ENCODE results near the gene GARIN5B.

Gene GARIN5B

GRCh38 chr19:55311397-55311796, 51.7 kb downstream of the GARIN5B start:
- Histone ChIP-seq H3K9ac (ENCODE audit: low read length) (no peak overlapping the region), H3K27ac (ENCODE audit: low read depth, low read length) (no peak overlapping the region), H3K4me3 (ENCODE audit: low read depth, low read length) (no peak overlapping the region), H3K9me3 (ENCODE audit: control insufficient read depth, insufficient read depth, low read depth, low read length) (no peaks in the 10 kb centered on the region), H3K36me3 (ENCODE audit: control insufficient read depth, insufficient read depth, low read length) (peaks cover 30% of the 10 kb centered on the region), H3K4me1 (ENCODE audit: control insufficient read depth, insufficient read depth, low read length) (no peaks in the 10 kb centered on the region), H3K27me3 (ENCODE audit: control insufficient read depth, insufficient read depth, low read length) (no peaks in the 10 kb centered on the region)

DNA sequence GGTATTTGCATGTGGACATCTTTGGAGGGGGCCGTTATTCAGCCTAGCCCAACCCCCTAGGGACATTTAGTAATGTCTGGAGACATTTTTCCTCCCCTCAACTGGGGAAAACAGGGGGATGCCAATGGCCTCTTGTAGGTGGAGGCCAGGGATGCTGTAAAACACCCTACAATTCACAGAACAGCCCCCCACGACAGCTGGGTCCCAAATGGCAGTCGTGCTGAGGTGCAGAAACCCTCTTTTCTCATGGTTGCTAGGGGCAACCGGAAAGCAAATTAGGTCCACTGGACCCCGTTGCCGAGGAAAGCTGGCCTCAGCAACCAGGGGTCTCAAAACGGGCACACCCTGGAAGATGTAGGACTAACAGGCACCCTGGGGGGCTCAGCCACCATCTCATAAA, 52.6 kb downstream of the GARIN5B start:
- no peaks in the 10 kb centered on the region for H3K4me1 ChIP-seq (ENCODE audit: control insufficient read depth, insufficient read depth, low read length)
- no peaks in the 10 kb centered on the region for H3K9me3 ChIP-seq (ENCODE audit: control insufficient read depth, insufficient read depth, low read depth, low read length)
- peaks cover 39% of the 10 kb centered on the region for H3K36me3 ChIP-seq (ENCODE audit: control insufficient read depth, insufficient read depth, low read length)
- H3K27me3 ChIP-seq (ENCODE audit: control insufficient read depth, insufficient read depth, low read length): no peaks in the 10 kb centered on the region
- H3K27ac ChIP-seq (ENCODE audit: low read depth, low read length): no peak overlapping the region
- H3K4me3 ChIP-seq (ENCODE audit: low read depth, low read length): no peak overlapping the region
- no peak overlapping the region for H3K9ac ChIP-seq (ENCODE audit: low read length)

GRCh38 chr19:55309448-55309847, 53.6 kb downstream of the GARIN5B start:
- peaks cover 3% of the 10 kb centered on the region; the same call in 1 of the 2 replicates for H3K4me1 ChIP-seq (ENCODE audit: control insufficient read depth, insufficient read depth, low read length)
- no peaks in the 10 kb centered on the region for H3K27me3 ChIP-seq (ENCODE audit: control insufficient read depth, insufficient read depth, low read length)
- H3K9ac ChIP-seq (ENCODE audit: low read length): no peak overlapping the region
- no peaks in the 10 kb centered on the region for H3K9me3 ChIP-seq (ENCODE audit: control insufficient read depth, insufficient read depth, low read depth, low read length)
- no peak overlapping the region for H3K4me3 ChIP-seq (ENCODE audit: low read depth, low read length)
- peaks cover 46% of the 10 kb centered on the region for H3K36me3 ChIP-seq (ENCODE audit: control insufficient read depth, insufficient read depth, low read length)
- no peak overlapping the region for H3K27ac ChIP-seq (ENCODE audit: low read depth, low read length)

DNA sequence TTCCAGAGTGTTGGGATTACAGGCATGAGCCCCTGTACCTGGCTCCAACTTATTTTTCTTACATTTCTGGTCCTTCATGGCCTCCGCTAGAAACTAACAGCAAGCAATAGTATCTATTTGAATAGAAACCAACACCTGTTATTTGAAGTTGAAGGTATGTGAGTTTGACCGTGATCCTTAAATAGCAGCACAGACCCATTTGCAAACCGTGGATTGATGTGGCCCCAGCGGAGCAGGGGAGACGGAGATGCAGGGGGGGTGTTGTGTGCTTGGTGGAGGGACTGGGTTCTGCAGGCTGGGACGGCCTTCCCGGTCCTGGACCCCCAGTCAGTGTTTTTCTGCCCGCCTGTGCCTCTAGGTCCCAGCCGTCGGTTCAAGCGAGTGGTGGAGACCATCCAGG, 54.8 kb downstream of the GARIN5B start:
- H3K27ac ChIP-seq (ENCODE audit: low read depth, low read length): no peak overlapping the region
- H3K4me3 ChIP-seq (ENCODE audit: low read depth, low read length): no peak overlapping the region
- H3K9me3 ChIP-seq (ENCODE audit: control insufficient read depth, insufficient read depth, low read depth, low read length): no peaks in the 10 kb centered on the region
- peaks cover 3% of the 10 kb centered on the region; the same call in 1 of the 2 replicates for H3K4me1 ChIP-seq (ENCODE audit: control insufficient read depth, insufficient read depth, low read length)
- H3K27me3 ChIP-seq (ENCODE audit: control insufficient read depth, insufficient read depth, low read length): no peaks in the 10 kb centered on the region
- H3K36me3 ChIP-seq (ENCODE audit: control insufficient read depth, insufficient read depth, low read length): peaks cover 55% of the 10 kb centered on the region
- H3K9ac ChIP-seq (ENCODE audit: low read length): no peak overlapping the region

DNA sequence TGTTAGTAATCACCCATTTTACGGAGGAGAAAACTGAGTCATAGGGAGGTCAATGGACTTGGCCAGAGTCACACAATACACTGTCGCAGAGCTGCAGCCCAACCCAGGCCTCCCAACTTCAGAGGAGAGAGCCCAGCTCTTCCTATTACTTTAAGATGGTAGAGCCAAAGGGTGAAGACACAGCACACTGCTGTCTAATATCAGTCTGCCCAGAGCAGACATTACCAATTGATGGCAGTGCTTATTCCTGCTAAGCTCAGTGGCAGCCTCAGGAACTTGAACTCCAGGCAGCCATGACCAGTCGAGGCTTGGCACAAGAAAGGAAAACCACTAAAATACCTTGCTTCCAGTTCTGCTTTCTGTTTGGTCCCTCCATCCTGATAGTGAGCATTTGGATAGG, 56.3 kb downstream of the GARIN5B start:
- Histone ChIP-seq H3K27me3 (ENCODE audit: control insufficient read depth, insufficient read depth, low read length) (no peaks in the 10 kb centered on the region), H3K9me3 (ENCODE audit: control insufficient read depth, insufficient read depth, low read depth, low read length) (no peaks in the 10 kb centered on the region), H3K36me3 (ENCODE audit: control insufficient read depth, insufficient read depth, low read length) (peaks cover 63% of the 10 kb centered on the region), H3K4me3 (ENCODE audit: low read depth, low read length) (no peak overlapping the region), H3K9ac (ENCODE audit: low read length) (no peak overlapping the region), H3K4me1 (ENCODE audit: control insufficient read depth, insufficient read depth, low read length) (peaks cover 3% of the 10 kb centered on the region; the same call in 1 of the 2 replicates), H3K27ac (ENCODE audit: low read depth, low read length) (no peak overlapping the region)

DNA sequence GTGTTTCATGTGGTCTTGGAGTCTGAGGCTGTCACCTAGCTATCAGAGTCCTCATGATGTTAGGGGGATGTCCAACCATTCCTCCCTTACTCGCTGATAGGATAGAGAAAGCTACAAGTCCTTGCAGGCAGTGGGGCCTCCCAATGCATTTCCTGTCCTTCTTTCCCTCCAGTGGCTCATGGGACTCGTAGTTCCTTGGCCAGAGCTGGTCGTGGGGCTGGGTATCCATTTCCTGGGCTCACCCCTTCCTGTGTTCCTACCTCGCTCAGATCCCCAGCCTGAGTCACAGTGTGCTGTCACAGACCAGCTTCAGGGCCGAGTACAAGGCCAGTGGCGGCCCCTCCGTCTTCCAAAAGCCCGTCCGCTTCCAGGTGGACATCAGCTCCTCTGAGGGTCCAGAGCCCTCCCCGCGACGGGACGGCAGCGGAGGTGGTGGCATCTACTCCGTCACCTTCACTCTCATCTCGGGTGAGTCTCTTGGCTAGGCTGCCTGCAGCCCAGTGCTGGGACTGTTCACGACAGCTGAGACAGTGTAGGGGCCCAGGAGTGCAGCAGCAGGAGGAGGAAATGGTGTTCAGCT, 57.0 kb downstream of the GARIN5B start:
- no peaks in the 10 kb centered on the region for H3K9me3 ChIP-seq (ENCODE audit: control insufficient read depth, insufficient read depth, low read depth, low read length)
- H3K4me3 ChIP-seq (ENCODE audit: low read depth, low read length): no peak overlapping the region
- no peak overlapping the region for H3K27ac ChIP-seq (ENCODE audit: low read depth, low read length)
- H3K4me1 ChIP-seq (ENCODE audit: control insufficient read depth, insufficient read depth, low read length): peaks cover 8% of the 10 kb centered on the region
- H3K36me3 ChIP-seq (ENCODE audit: control insufficient read depth, insufficient read depth, low read length): peaks cover 63% of the 10 kb centered on the region
- H3K27me3 ChIP-seq (ENCODE audit: control insufficient read depth, insufficient read depth, low read length): no peaks in the 10 kb centered on the region
- H3K9ac ChIP-seq (ENCODE audit: low read length): no peak overlapping the region

DNA sequence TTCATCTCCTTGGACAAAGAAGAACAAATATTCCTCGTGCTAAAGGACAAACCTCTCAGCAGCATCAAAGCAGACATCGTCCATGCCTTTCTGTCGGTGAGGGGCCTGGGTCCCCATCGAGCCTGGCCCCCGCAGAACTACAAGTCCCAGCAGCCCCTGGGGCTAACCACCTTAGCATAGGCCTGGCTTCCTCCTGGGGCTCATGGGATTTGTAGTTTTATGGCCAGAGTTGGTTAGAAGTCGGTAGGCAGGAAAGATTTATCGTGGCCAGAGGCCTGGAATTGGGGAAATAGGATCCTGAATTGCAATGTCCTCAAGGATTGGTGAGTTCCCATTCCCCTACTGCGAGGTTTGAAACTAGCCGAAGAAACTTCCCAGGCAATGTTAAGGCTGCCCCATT, 57.6 kb downstream of the GARIN5B start:
- H3K9ac ChIP-seq (ENCODE audit: low read length): no peak overlapping the region
- H3K4me1 ChIP-seq (ENCODE audit: control insufficient read depth, insufficient read depth, low read length): peaks cover 12% of the 10 kb centered on the region
- H3K36me3 ChIP-seq (ENCODE audit: control insufficient read depth, insufficient read depth, low read length): peaks cover 63% of the 10 kb centered on the region
- H3K9me3 ChIP-seq (ENCODE audit: control insufficient read depth, insufficient read depth, low read depth, low read length): no peaks in the 10 kb centered on the region
- no peaks in the 10 kb centered on the region for H3K27me3 ChIP-seq (ENCODE audit: control insufficient read depth, insufficient read depth, low read length)
- no peak overlapping the region for H3K4me3 ChIP-seq (ENCODE audit: low read depth, low read length)
- no peak overlapping the region for H3K27ac ChIP-seq (ENCODE audit: low read depth, low read length)

- H3K9me3 ChIP-seq (ENCODE audit: control insufficient read depth, insufficient read depth, low read depth, low read length): no peaks in the 10 kb centered on the region
- H3K36me3 ChIP-seq (ENCODE audit: control insufficient read depth, insufficient read depth, low read length): peaks cover 61% of the 10 kb centered on the region
- no peak overlapping the region for H3K9ac ChIP-seq (ENCODE audit: low read length)
- H3K4me3 ChIP-seq (ENCODE audit: low read depth, low read length): no peak overlapping the region
- H3K27ac ChIP-seq (ENCODE audit: low read depth, low read length): no peak overlapping the region
- peaks cover 12% of the 10 kb centered on the region for H3K4me1 ChIP-seq (ENCODE audit: control insufficient read depth, insufficient read depth, low read length)
- H3K27me3 ChIP-seq (ENCODE audit: control insufficient read depth, insufficient read depth, low read length): no peaks in the 10 kb centered on the region
Observed at GRCh38 chr19:55304980-55305379, 58.1 kb downstream of the GARIN5B start.

All from HUES6 (cell line).